Measurements from ENCODE around the gene LRRC26. TPM values are rescaled to one million over a fixed set of nuclear protein-coding genes. Genes with fewer than 3 reads are reported as not detected.

Gene LRRC26
- polyA plus RNA-seq, 4 donors, result not detected

DNA sequence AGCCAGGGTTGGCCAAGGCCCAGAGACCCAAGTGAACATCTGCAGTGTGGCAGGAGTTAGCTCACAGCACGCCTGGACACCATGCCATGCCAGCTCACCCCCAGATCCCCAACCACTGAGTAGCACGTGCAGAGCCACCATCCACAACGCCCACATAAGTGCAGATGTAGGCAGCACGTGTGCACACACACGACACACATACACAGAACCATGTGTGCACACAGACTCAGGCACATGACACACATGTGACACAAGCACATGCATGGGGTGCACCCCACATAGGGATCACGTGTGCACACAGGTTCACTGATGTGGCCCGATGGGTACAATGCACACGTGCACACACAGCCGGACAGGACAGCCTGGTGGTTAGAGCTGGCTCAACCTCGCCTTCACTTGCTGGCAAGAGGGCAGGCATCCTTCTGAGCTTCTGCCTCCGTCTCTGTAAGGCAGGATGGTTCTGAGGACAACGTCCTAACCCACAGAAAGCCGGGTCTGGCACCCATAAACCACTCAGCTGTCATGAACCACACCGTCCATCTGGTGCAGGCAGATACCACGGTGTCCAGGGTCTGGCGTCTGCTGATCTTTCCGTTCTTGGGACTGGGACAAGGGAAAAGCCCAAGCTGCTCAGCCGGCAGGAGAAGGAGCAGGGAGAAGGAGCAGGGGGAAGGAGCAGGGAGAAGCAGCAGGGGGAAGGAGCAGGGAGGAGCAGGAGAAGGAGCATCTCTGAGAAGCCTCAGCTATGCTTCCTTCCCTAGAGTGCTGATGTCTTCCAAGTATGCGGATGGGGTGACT, 12.0 kb downstream of the LRRC26 start:
- DNase-seq (ENCODE audit: low read depth in 4 of 4, low spot score in 3 of 4), result no peak

DNA sequence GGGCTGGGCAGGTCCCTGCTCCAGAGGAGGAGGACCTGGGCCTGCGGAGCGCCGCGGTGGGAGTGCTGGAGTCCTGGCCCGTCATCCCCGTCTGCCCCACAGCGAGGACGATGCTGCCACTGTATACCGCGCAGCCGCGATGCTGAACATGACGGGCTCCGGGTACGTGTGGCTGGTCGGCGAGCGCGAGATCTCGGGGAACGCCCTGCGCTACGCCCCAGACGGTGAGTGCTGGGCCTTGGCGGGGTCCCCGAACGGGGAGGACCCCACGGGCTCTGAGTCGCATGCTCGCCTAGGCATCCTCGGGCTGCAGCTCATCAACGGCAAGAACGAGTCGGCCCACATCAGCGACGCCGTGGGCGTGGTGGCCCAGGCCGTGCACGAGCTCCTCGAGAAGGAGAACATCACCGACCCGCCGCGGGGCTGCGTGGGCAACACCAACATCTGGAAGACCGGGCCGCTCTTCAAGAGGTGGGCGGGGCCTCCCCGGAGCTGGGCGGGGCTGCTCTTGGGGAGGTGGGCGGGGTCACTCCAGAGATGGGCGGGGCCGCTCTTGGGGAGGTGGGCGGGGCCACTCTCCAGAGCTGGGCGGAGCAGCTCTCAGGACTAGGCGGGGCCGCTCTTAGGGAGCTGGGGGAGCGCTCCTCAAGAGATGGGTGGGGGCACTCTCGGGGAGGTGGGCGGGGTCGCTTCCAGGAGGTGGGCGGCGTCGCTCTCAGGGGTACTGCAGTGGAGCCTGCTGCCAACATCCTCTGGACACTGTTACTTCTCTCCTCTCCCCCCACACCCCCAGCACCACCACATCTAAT, 13.1 kb downstream of the LRRC26 start:
- DNase-seq (ENCODE audit: low read depth in 4 of 4, low spot score in 3 of 4), result no peak

DNA sequence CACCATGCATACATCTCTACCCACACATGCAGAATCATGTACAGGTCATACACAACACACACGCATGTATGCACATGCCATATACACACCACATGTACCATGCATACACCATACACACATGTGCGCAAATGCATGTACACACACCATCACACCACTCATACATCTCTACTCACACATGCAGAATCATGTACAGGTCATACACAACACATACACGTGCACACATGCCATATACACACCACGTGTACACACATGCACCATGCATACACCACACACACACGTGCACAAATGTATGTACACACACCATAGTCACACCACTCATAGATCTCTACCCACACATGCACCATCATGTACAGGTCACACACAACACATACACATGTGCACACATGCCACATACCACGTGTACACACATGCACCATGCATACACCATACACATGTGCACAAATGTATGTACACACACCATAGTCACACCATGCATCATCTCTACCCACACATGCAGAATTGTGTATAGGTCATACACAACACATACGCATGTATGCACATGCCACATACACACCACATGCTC, 16.9 kb downstream of the LRRC26 start:
- no peak for DNase-seq (ENCODE audit: low read depth in 4 of 4, low spot score in 3 of 4)

DNA sequence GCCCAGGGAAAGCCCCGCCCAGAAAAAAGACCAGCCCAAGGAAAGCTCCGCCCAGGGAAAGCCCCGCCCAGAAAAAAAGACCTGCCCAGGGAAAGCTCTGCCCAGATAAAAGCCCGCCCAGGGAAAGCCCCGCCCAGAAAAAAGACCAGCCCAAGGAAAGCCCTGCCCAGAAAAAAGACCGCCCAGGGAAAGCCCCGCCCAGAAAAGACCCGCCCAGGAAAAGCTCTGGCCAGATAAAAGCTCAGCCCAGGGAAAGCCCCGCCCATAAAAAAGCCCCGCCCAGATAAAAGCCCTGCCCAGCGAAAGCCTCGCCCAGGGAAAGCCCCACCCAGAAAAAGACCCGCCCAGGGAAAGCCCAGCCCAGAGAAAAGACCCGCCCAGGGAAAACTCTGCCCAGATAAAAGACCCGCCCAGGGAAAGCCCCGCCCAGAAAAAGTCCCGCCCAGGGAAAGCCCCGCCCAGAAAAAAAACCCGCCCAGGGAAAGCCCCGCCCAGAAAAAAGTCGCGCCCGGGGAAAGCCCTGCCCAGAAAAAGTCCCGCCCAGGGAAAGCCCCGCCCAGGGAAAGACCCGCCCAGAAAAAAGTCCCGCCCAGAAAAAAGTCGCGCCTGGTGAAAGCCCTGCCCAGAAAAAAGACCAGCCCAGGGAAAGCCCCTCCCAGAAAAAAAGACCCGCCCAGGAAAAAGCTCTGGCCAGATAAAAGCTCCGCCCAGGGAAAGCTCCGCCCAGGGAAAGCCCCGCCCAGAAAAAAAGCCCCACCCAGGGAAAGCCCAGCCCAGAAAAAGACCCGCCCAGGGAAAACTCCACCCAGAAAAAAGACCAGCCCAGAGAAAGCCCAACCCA, 19.0 kb downstream of the LRRC26 start:
- no peak for DNase-seq (ENCODE audit: low read depth in 4 of 4, low spot score in 3 of 4)

DNA sequence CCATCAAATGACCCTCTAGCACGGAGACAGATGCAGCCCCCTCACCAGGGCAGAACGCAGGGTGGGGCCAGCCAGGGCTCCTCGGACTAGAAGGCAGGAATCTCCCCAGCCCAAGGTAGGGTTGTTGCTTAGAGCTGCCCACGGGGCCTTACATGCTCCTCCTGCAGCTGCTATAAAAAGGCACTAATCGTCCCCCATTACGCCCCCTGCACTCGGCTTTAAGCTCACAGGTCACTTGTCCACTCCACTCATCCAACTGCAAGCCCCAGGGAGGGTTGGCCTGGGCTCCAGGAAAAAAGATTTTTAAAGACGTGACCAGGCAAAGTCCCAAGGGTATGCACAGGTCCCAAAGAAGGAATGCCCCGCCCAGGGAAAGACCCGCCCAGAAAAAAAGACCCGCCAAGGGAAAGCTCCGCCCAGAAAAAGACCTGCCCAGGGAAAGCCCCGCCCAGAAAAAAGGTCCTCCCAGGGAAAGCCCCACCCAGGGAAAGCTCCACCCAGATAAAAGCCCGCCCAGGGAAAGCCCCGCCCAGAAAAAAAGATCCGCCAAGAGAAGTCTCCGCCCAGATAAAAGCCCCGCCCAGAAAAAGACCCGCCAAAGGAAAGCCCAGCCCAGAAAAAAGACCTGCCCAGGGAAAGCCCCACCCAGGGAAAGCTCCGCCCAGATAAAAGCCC, 19.8 kb downstream of the LRRC26 start:
- no peak for DNase-seq (ENCODE audit: low read depth in 4 of 4, low spot score in 3 of 4)

DNA sequence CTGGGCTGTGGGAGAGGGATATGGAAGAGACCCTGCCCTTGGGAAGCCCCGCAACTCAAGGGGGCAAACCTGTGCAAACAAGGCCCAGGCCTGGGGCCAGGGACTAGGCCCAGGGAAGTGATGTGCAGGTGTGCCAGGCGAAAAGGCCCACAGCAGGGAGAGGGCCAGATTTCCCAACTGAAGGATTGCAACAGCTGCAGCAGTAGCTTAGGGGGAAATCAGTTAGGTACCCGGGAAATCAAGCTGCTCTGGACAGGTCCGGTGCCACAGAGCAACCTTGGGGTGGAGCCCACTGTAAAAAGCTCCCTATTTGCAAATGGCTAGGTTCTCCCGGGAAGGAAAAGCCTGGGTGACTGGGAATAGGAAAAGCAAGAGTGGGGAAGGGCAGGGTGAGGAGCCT, 20.5 kb downstream of the LRRC26 start:
- no peak for DNase-seq (ENCODE audit: low read depth in 4 of 4, low spot score in 3 of 4)

DNA sequence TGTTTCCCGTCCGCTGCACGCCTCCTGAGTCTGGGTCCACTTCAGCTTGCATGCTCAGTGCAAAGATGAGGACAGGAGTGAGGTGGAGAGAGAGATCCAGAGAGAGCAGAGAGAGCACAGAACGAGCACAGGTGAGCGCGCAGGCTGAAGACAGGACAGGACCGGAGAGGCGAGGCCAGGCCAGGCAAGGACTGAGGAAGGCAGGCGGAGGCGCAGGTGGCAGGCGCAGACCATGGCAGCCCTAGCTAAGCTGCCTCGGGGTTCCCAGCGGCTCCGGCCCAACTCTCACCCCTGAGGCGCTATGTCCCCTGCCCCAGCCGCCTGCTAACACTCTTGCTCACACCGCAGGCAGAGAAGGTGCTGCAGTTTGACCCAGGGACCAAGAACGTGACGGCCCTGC, 21.2 kb downstream of the LRRC26 start:
- DNase-seq (ENCODE audit: low read depth in 4 of 4, low spot score in 3 of 4), result no peak

DNA sequence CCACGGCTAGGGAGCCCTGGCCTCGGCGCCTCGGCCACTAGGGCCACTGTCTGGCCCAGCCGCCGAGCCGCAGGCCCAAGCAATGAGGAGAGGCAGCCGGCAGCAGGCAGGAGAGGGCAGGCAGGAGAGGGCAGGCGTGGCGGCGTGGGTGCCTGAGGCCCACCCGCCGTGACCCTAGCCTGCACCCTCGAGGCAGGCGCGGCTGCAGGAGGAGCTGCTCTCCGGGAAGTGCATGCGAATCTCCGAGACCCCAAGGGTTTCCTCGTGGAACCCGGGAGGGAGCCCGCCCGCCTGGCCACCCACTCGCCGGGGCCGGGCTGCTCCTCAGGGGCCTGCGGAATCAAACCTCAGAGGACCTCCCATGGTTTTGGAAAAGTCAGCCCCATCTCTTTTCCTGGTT, 21.6 kb downstream of the LRRC26 start:
- DNase-seq (ENCODE audit: low read depth in 4 of 4, low spot score in 3 of 4), result no peak

DNA sequence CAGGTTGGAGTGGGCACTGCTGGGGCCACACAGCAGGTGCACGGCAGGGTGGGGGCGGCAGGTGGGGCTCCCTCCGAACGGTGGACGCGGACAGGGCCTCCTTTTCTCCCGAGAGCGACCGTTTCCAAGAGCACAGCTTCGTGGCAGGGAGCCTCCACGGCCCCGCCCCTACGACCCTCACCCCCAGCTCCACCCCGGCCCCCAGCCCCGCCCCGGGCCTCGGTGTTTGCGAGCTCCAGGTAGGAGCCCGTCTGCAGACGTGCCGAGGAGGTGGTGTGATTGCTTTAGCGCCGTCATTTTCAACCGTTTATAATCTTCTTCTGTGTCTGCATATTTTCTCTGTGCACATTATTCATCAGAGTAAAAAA, 22.1 kb downstream of the LRRC26 start:
- DNase-seq (ENCODE audit: low read depth in 4 of 4, low spot score in 3 of 4), result no peak

DNA sequence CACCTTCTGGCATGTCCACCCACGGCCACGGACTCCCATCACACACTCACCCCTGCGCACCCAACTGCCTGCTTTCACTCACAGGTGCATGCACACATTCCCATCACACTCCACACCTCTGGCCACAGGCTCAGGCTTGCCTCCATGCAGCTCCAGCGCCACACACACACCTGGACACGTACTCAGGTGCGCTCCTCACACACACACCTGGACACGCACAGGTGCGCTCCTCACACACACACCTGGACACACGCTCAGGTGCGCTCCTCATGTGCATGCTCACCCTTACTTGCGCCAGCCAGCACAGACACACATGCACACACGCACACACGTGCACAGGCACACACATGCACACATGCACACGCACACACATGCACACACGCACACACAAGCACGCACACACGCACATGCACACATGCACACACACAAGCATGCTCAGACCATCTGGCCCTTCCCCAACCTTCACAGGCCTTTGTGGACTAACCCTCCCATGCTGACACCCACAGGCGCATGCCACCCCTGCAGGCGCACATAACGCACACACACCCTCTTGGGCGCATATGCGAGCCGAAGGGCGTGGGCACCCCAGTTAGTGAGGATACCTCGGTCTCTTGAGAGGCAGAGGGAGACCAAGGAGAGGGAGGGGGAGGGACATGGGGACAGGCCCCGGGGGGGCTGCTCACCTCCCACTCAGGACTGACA, 22.6 kb downstream of the LRRC26 start:
- DNase-seq (ENCODE audit: low read depth in 4 of 4, low spot score in 3 of 4), result no peak

DNA sequence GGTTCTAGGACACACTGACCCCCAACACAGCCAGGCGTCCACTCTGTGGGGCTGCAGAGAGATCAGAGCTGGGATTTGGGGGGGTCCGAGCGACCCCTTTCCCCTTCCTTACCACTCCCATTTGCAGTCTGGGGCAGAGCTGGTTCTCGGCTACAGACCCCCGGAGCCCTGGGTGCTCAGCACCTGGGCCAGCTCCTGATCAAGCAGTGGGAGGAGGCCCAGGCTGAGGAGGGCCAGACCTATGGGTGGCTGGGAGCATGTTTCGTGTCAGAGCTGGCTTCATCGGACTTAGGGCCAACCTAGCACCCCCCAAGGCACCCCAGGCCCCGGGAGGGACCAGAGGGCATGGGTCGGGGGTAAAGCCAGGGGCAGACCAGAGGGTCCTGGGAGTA, 23.3 kb downstream of the LRRC26 start:
- DNase-seq (ENCODE audit: low read depth in 4 of 4, low spot score in 3 of 4), result no peak

DNA sequence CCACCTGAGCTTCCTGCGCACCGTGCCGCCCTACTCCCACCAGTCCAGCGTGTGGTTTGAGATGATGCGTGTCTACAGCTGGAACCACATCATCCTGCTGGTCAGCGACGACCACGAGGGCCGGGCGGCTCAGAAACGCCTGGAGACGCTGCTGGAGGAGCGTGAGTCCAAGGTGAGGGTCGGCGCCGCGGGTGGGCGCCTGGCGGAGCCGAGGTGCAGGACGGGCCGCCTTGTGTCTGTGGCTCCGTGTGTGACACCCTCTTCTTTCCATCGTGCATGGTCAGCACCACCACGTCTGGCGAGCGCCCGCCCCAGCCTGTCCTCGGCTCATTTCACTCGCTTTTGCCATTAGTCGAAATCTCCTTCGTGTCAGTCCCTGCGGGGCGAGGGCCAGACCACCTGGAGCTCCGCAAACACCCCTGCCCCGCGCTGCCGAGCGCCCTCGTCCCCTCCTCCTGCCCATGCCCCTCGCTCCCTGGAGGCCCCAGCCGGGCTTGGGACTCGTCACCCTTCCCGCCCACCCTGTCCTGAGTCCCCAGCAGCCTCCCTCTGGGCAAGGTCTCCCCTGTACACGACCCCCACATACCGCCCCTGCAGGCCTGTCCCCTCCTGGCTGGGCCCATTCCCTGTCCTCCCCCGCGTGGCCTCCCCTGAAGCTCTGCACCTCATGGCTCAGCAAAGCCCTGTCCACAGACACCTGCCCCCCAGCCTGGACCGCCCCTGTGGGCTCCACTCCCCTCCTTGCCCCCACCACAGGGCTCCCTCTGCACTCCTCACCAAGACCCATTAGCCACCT, 23.9 kb downstream of the LRRC26 start:
- no peak for DNase-seq (ENCODE audit: low read depth in 4 of 4, low spot score in 3 of 4)

DNA sequence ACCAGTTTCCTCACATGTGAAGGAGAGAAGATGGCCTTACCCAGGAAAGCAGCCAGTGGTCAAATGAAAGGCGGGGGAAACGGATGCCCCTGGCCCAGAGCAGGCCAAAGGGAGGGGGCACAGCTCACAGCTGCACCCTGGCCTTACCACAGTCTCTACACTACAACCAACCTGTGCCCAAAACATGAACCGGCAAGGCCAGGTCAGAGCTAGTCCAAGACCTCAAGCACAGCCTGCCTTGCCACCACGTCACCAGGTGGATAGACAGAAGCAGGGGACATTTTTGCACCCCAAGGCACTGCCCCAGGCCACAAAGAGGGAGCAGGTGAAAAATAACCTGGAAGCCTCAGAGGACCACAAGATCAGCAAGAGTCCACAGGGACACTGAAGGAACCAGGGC, 26.4 kb downstream of the LRRC26 start:
- DNase-seq (ENCODE audit: low read depth in 4 of 4, low spot score in 3 of 4), result no peak

DNA sequence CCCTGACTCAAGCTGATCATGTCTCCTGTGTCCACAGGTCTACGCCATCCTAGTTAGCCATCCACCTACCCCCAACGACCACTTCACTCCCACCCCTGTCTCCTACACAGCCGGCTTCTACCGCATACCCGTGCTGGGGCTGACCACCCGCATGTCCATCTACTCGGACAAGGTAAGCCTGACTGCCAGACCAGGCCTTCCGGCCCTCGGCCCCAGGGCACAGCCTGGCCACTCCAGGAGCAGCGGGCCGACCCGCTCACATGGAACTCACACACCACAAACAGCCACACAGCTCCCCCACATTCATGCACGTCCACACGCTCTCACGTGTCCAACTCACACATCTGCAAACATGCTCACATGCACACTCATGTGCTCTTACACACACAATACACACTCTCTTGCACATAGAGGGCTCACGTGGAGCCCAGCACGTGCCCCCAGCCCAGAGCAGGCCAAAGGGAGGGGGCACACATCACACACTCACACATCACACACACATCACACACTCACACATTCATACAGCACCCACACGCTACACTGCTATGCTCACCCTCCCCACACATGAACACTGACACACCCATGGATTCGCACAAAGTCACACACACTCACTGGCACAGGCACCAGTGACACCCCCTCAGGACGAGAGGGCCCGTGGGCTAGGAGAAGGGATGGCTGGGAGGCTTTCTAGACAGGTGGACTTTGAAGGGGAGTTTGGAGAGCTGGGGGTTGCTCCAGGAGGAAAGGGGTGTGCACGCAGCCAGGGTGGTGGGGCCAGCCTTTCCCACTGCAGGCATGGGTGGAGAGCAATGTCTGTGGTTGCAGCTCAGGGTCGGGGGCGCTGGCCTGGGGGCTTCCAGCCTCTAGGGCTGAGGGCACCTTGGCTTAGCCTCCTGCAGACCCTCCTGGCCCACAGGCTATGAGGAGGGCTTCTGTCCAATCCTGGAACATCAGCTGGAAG, 27.6 kb downstream of the LRRC26 start:
- DNase-seq (ENCODE audit: low read depth in 4 of 4, low spot score in 3 of 4), result no peak

DNA sequence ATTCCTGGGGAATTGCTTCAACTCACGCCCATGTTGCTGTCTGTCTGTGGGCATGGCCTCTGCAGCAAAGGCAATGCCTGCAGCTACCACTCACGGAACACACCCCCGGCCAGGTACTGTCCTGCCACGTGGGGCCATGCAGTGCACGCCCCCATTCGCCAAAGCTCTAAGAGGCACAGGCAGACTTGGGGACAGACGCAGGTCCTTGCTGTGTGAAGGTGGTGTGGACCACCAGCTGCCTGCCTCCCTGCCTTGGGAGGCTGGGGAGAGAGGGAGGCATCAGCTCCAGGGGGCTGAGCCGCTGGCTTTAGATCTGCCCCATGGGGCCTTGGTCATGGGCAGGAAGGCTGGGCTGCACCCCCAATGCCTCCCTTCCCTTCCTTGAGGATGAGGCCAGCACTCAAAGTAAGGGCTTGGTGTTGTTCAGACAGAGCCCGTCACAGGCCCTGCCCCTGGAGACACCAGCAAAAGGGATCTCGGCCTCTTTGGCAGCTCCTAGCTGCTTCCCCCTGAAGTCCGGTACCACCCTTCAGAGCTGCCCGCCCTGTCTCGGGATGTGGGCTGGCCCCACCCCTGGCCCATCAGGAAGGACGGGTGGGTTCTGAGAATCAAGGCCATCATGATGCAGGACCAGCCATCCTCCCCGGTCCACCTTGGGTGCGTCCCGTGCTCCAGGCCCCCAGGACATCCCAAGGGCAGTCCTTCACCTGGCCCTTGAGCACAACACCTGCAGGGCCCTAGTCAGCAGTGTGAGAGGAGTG, 28.6 kb downstream of the LRRC26 start:
- no peak for DNase-seq (ENCODE audit: low read depth in 4 of 4, low spot score in 3 of 4)

DNA sequence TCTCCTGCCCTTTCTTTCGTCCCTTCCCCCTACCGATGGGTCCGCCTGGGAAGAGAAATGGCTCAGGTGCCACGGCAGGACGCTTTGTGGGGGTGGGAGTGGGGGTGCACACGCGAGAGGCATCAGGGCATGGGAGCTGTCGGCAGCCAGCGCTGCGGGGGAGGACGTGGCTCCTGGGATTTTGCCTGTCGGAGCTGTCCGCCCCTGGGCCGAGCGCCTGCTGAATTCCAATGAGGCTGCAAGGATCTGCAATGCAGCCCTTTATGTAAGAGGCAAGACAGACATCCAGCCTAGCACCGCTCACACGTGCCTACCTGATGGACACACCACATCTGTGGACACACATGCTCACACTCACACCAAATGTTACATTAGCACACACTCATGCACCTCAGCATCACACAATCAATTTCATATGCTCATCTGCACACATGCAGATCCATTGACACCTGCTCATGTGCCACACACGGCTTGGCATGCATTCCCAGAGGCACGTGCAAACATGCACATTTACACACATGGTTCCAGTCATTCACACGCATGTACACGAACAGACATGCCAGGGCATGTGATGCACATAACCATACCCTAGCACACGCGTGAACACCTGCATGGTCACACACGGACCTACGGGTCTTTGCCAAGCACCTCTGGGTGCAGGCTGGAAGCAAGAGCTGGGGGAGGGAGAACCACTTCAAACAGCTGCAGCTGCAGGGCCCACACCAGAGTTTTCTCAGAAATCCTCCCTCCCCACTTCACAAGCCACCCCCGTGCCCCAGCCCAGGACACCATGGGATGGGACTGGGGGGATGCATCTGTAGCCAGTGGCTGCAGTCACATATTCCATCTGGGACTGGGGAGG, 29.5 kb downstream of the LRRC26 start:
- no peak for DNase-seq (ENCODE audit: low read depth in 4 of 4, low spot score in 3 of 4)
